Activated CD4-positive, alpha-beta T cell treated with anti-CD3 and anti-CD28 coated beads, Interleukin-2, amount 10 ng/mL, durations not matched to agents 7 days and 5 days (primary cell): Measurements from ENCODE around the gene PIP5KL1. TPM values are rescaled to one million over a fixed set of nuclear protein-coding genes. Genes with fewer than 3 reads are reported as not detected.
A peak's percentile ranks its signal among the peaks of the same experiment; 100 is the strongest.

Experiments
- CTCF ChIA-PET: fragments of 350-600 bp; sonication (Branson Sonifier 250); formaldehyde crosslinking; loops from one replicate; lab custom pipeline; 2021; ENCODE audit warnings: antibody characterized with exemption; lab: Charles Lee
- POLR2A ChIA-PET: fragments of 350-600 bp; sonication (Branson Sonifier 250); formaldehyde crosslinking; loops from one replicate; lab custom pipeline; 2021; ENCODE audit warnings: antibody characterized with exemption; lab: Charles Lee
- DNase-seq: peaks from one replicate; pipeline ENCODE4 v3.0.0-alpha.2; 2020
- H3K27ac Mint-ChIP-seq: one replicate; pipeline ENCODE4 v1.8.0; 2021; ENCODE audit warnings: mild to moderate bottlenecking, moderate library complexity, mixed read lengths
- H3K27me3 Mint-ChIP-seq: one replicate; pipeline ENCODE4 v1.8.0; 2021; ENCODE audit warnings: mixed read lengths
- H3K36me3 Mint-ChIP-seq: one replicate; pipeline ENCODE4 v1.8.0; 2021; ENCODE audit warnings: low read depth, mixed read lengths
- H3K4me1 Mint-ChIP-seq: one replicate; pipeline ENCODE4 v1.8.0; 2021; ENCODE audit warnings: mixed read lengths
- H3K4me3 Mint-ChIP-seq: one replicate; pipeline ENCODE4 v1.8.0; 2021; ENCODE audit warnings: mild to moderate bottlenecking, moderate library complexity, mixed read lengths
- H3K9me3 Mint-ChIP-seq: one replicate; pipeline ENCODE4 v1.8.0; 2021; ENCODE audit warnings: mixed read lengths
- total RNA-seq, 2 experiments: library from RNA; stranded (reverse); gene quantifications; one replicate each; pipeline ENCODE4 v1.2.3, GENCODE V29; 2021

The PIP5KL1 gene
- total RNA-seq, 2 experiments from 2014 or later: 2.5 to 4.1 TPM

- H3K27ac Mint-ChIP-seq: no peak overlapping the region
- peaks cover 48% of the 10 kb centered on the region for H3K4me1 Mint-ChIP-seq
- H3K4me3 Mint-ChIP-seq: no peak overlapping the region
- no peaks in the 10 kb centered on the region for H3K27me3 Mint-ChIP-seq
- CTCF ChIA-PET: interaction anchor here (1.1 to 1.4 kb wide), 4 partner anchors 9 to 31 kb away, joined by 3 to 5 read pairs (median 3); no protein-coding TSS in a partner anchor
- no peak for DNase-seq
- no peaks in the 10 kb centered on the region for H3K9me3 Mint-ChIP-seq
- H3K36me3 Mint-ChIP-seq: peaks cover 17% of the 10 kb centered on the region
- POLR2A ChIA-PET: interaction anchor here (0.5 kb wide), 1 partner anchor 122 kb away, joined by 4 read pairs; no protein-coding TSS in a partner anchor
These were observed 17.7 kb downstream of the PIP5KL1 start for GRCh38 chr9:127912882-127913281.

GRCh38 chr9:127912296-127912695 lies 18.3 kb downstream of the PIP5KL1 start:
- DNase-seq: no peak
- ChIA-PET POLR2A (interaction anchor here (0.5 kb wide), 1 partner anchor 122 kb away, joined by 4 read pairs; no protein-coding TSS in a partner anchor), CTCF (interaction anchor here (1.1 to 1.4 kb wide), 4 partner anchors 9 to 30 kb away, joined by 3 to 5 read pairs (median 3); no protein-coding TSS in a partner anchor)
- Mint-ChIP-seq H3K27ac (no peak overlapping the region), H3K36me3 (peaks cover 17% of the 10 kb centered on the region), H3K9me3 (no peaks in the 10 kb centered on the region), H3K4me1 (peaks cover 44% of the 10 kb centered on the region), H3K27me3 (no peaks in the 10 kb centered on the region), H3K4me3 (no peak overlapping the region)

- Mint-ChIP-seq H3K27ac (peak overlapping the region; percentile 83), H3K27me3 (no peaks in the 10 kb centered on the region), H3K36me3 (peaks cover 17% of the 10 kb centered on the region), H3K4me1 (peaks cover 49% of the 10 kb centered on the region), H3K9me3 (no peaks in the 10 kb centered on the region), H3K4me3 (no peak overlapping the region)
- ChIA-PET CTCF (interaction anchor here (1.1 to 1.9 kb wide), 6 partner anchors 11 to 176 kb away, joined by 3 to 8 read pairs (median 6); partner anchors contain the start of gene TOR2A), POLR2A (no interaction called here)
- no peak for DNase-seq
These were observed 19.9 kb downstream of the PIP5KL1 start for GRCh38 chr9:127910613-127911205.

- Mint-ChIP-seq H3K36me3 (peaks cover 21% of the 10 kb centered on the region), H3K4me1 (peaks cover 47% of the 10 kb centered on the region)
These were observed 20.7 kb downstream of the PIP5KL1 start for GRCh38 chr9:127909839-127910273.

GRCh38 chr9:127908660-127908926 lies 22.0 kb downstream of the PIP5KL1 start:
- Mint-ChIP-seq H3K9me3 (no peaks in the 10 kb centered on the region), H3K27me3 (no peaks in the 10 kb centered on the region), H3K27ac (no peak overlapping the region), H3K4me1 (peaks cover 54% of the 10 kb centered on the region), H3K4me3 (no peak overlapping the region), H3K36me3 (peaks cover 25% of the 10 kb centered on the region)
- DNase-seq: no peak
- ChIA-PET CTCF (interaction anchor here (1.7 kb wide), 1 partner anchor 174 kb away, joined by 5 read pairs; the partner anchor contains the start of gene TOR2A), POLR2A (no interaction called here)

More at GRCh38 chr9:127909839-127910273, 20.7 kb downstream of the PIP5KL1 start:
- POLR2A ChIA-PET: no interaction called here
- Mint-ChIP-seq H3K27me3 (no peaks in the 10 kb centered on the region), H3K4me3 (no peak overlapping the region), H3K27ac (no peak overlapping the region), H3K9me3 (no peaks in the 10 kb centered on the region)
- DNase-seq: no peak
- CTCF ChIA-PET: interaction anchor here (0.8 to 1.9 kb wide), 8 partner anchors 10 to 175 kb away, joined by 3 to 8 read pairs (median 4); partner anchors contain the start of gene TOR2A

GRCh38 chr9:127907867-127908659 lies 22.5 kb downstream of the PIP5KL1 start:
- DNase-seq: no peak
- H3K4me1 Mint-ChIP-seq: peaks cover 59% of the 10 kb centered on the region
- POLR2A ChIA-PET: interaction anchor here (0.7 kb wide), 1 partner anchor 13 kb away, joined by 3 read pairs; no protein-coding TSS in a partner anchor
- CTCF ChIA-PET: interaction anchor here (0.6 to 1.7 kb wide), 2 partner anchors 174 to 342 kb away, joined by 3 to 5 read pairs; partner anchors contain the start of gene TOR2A
- peaks cover 25% of the 10 kb centered on the region for H3K36me3 Mint-ChIP-seq
- no peaks in the 10 kb centered on the region for H3K27me3 Mint-ChIP-seq
- no peak overlapping the region for H3K4me3 Mint-ChIP-seq
- H3K9me3 Mint-ChIP-seq: no peaks in the 10 kb centered on the region
- peak overlapping the region; percentile 95 for H3K27ac Mint-ChIP-seq

GRCh38 chr9:127905788-127906191 lies 24.8 kb downstream of the PIP5KL1 start:
- DNase-seq: peak; percentile 70
- peak overlapping the region; percentile 86 for H3K4me3 Mint-ChIP-seq
- H3K27ac Mint-ChIP-seq: peak overlapping the region; percentile 95
- CTCF ChIA-PET: interaction anchor here (0.8 to 1.6 kb wide), 6 partner anchors 11 to 171 kb away, joined by 3 to 6 read pairs (median 4); partner anchors contain the start of genes CDK9, ST6GALNAC4 and TOR2A
- H3K27me3 Mint-ChIP-seq: no peaks in the 10 kb centered on the region
- peaks cover 48% of the 10 kb centered on the region for H3K4me1 Mint-ChIP-seq
- peaks cover 18% of the 10 kb centered on the region for H3K36me3 Mint-ChIP-seq
- POLR2A ChIA-PET: no interaction called here
- no peaks in the 10 kb centered on the region for H3K9me3 Mint-ChIP-seq

- POLR2A ChIA-PET: interaction anchor here (1.0 kb wide), 1 partner anchor 11 kb away, joined by 3 read pairs; no protein-coding TSS in a partner anchor
- peaks cover 45% of the 10 kb centered on the region for H3K4me1 Mint-ChIP-seq
These were observed 25.4 kb downstream of the PIP5KL1 start for GRCh38 chr9:127905004-127905728.

GRCh38 chr9:127904561-127905003 lies 26.0 kb downstream of the PIP5KL1 start:
- no peaks in the 10 kb centered on the region for H3K27me3 Mint-ChIP-seq
- no peaks in the 10 kb centered on the region for H3K9me3 Mint-ChIP-seq
- H3K4me1 Mint-ChIP-seq: peaks cover 50% of the 10 kb centered on the region
- CTCF ChIA-PET: interaction anchor here (1.1 to 2.0 kb wide), 4 partner anchors 13 to 52 kb away, joined by 3 to 8 read pairs (median 6); partner anchors contain the start of gene ST6GALNAC4
- H3K36me3 Mint-ChIP-seq: peaks cover 21% of the 10 kb centered on the region
- H3K4me3 Mint-ChIP-seq: peak overlapping the region; percentile 86
- POLR2A ChIA-PET: interaction anchor here (1.0 kb wide), 1 partner anchor 11 kb away, joined by 3 read pairs; no protein-coding TSS in a partner anchor
- DNase-seq: no peak
- peak overlapping the region; percentile 95 for H3K27ac Mint-ChIP-seq

More at GRCh38 chr9:127905004-127905728, 25.4 kb downstream of the PIP5KL1 start:
- peak overlapping the region; percentile 95 for H3K27ac Mint-ChIP-seq
- H3K36me3 Mint-ChIP-seq: peaks cover 16% of the 10 kb centered on the region
- no peaks in the 10 kb centered on the region for H3K9me3 Mint-ChIP-seq
- H3K27me3 Mint-ChIP-seq: no peaks in the 10 kb centered on the region
- peak; percentile 69 for DNase-seq
- CTCF ChIA-PET: interaction anchor here (0.7 to 2.0 kb wide), 7 partner anchors 12 to 450 kb away, joined by 3 to 8 read pairs (median 5); partner anchors contain the start of genes CDK9, ST6GALNAC4 and TOR2A
- peak overlapping the region; percentile 86 for H3K4me3 Mint-ChIP-seq

- Mint-ChIP-seq H3K27me3 (no peaks in the 10 kb centered on the region), H3K4me3 (peak overlapping the region; percentile 86), H3K9me3 (no peaks in the 10 kb centered on the region), H3K4me1 (peaks cover 50% of the 10 kb centered on the region), H3K36me3 (peaks cover 21% of the 10 kb centered on the region), H3K27ac (peak overlapping the region; percentile 95)
- ChIA-PET CTCF (interaction anchor here (0.5 to 2.0 kb wide), 8 partner anchors 14 to 185 kb away, joined by 3 to 8 read pairs (median 4); partner anchors contain the start of gene ST6GALNAC4), POLR2A (interaction anchor here (0.6 to 1.0 kb wide), 2 partner anchors 12 to 23 kb away, joined by 3 read pairs; no protein-coding TSS in a partner anchor)
- DNase-seq: peak; percentile 85
These were observed 26.8 kb downstream of the PIP5KL1 start for GRCh38 chr9:127903557-127904475.
